Breast epithelium (tissue), 4 donors: ENCODE data around the gene KCNAB3. TPM values are rescaled to one million over a fixed set of nuclear protein-coding genes. Genes with fewer than 3 reads are reported as not detected.
A peak's percentile ranks its signal among the peaks of the same experiment; 100 is the strongest.

ENCODE experiments used
- DNase-seq, 2 donors: peaks; one replicate each; pipeline ENCODE4 v3.0.0-alpha.2; 2019; ENCODE audit warnings: low spot score in 2 of 2
- H3K27ac ChIP-seq, 2 donors: fragments of 200-600 bp; sonication (generic) in 1 of 2; one replicate each; pipeline ENCODE4 v1.5.1; 2016 to 2019; ENCODE audit warnings: mild to moderate bottlenecking in 1 of 2
- H3K27me3 ChIP-seq, 2 donors: fragments of 200-600 bp; sonication (generic) in 1 of 2; one replicate each; pipeline versions ENCODE4 v1.5.1 to v1.6.0; 2017 to 2019; ENCODE audit warnings: control low read depth in 1 of 2, mild to moderate bottlenecking in 1 of 2
- H3K36me3 ChIP-seq: fragments of 200-600 bp; one replicate; pipeline ENCODE4 v1.5.1; 2019
- H3K4me1 ChIP-seq, 2 donors: fragments of 200-600 bp; sonication (generic); one replicate each; pipeline ENCODE4 v1.5.1; 2016 to 2019; ENCODE audit warnings: control low read depth in 1 of 2
- H3K4me3 ChIP-seq, 3 donors: fragments of 200-600 bp; sonication (generic); 1 replicate in 2 of 3; 2 replicates in 1 of 3; pipeline ENCODE4 v1.5.1; 2016 to 2019; ENCODE audit warnings: mild to moderate bottlenecking in 3 of 3, moderate library complexity in 2 of 3
- H3K9me3 ChIP-seq, 2 donors: fragments of 200-600 bp; sonication (generic) in 1 of 2; one replicate each; pipeline ENCODE4 v1.5.1; 2016 to 2019; ENCODE audit warnings: control low read depth in 1 of 2
- POLR2A ChIP-seq: fragments of 450-650 bp; IDR thresholded peaks from one replicate; pipeline ENCODE4 v1.6.1; 2016; ENCODE audit warnings: antibody characterized with exemption, mild to moderate bottlenecking, moderate library complexity
- POLR2AphosphoS5 ChIP-seq, 3 donors: sonication (generic); formaldehyde crosslinking; IDR thresholded peaks; one replicate each; pipeline ENCODE4 v1.6.1; 2017; ENCODE audit warnings: antibody characterized with exemption in 3 of 3
- intact Hi-C: fragments of 100-400 bp; cut with DNase I; formaldehyde crosslinking; loops from one replicate; pipeline ENCODE4 v1.15.1; 2023; ENCODE audit warnings: low total_unique reads
- total RNA-seq, 3 donors: library from RNA; depleted of rRNA; stranded (reverse); fragments of >200 nt; gene quantifications; one replicate each; pipeline ENCODE4 v1.1.0, GENCODE V29; 2016
- TF ChIP-seq, protein P1 (sequence below), 3 donors: fragments of 450-650 bp; IDR thresholded peaks; one replicate each; pipeline ENCODE4 v1.5.1; 2016 to 2017; ENCODE audit warnings: antibody characterized with exemption in 3 of 3, mild to moderate bottlenecking in 3 of 3, moderate library complexity in 3 of 3

KCNAB3 gene
- total RNA-seq, 3 donors from 2014 or later = 0.48 to 1.5 (median 1.3) TPM

DNA sequence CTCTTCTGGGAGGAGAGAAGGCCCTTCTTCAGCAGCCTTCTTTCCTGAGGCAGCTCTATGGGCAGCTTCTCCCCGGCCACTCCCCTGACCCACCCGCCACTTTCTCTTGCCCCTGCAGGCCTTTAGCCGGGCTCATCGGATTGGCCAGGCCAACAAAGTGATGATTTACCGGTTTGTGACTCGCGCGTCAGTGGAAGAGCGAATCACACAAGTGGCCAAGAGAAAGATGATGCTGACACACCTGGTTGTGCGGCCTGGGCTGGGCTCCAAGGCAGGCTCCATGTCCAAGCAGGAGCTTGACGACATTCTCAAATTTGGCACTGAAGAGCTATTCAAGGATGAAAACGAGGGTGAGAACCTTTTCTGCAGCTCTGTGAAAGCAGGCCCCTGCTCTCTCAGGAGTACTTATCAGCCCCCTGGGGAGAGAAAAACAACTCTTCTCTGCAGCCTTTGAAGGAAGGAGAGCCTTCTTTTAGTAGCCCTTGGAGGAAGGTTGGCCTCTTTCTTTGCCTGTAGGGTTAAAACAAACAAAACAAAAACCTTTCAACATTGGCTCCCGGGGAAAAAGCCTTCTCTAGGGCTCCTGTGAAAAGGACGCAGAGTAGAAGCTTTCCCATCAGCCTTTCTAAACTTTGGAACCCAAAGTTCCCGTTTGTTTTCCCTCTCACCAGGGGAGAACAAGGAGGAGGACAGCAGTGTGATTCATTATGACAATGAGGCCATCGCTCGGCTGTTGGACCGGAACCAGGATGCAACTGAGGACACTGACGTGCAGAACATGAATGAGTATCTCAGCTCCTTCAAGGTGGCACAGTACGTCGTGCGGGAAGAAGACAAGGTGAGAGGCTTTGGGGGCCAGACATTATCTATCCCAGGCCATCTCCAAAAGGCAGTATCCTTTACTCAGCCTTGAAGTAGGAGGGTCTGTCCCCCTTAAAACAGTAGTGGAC is 26.2 kb downstream of the KCNAB3 start:
- DNase-seq = no peak
- Histone ChIP-seq H3K27me3 (no peaks in the 10 kb centered on the region), H3K9me3 (no peaks in the 10 kb centered on the region), H3K4me3 (no peak overlapping the region), H3K36me3 (peaks cover 7% of the 10 kb centered on the region), H3K4me1 (no peaks in the 10 kb centered on the region), H3K27ac (no peak overlapping the region)
- TF ChIP-seq POLR2A (no peak), POLR2AphosphoS5 (IDR thresholded peaks at IDR 0.05) (no peak)
- TF ChIP-seq, protein P1, sequence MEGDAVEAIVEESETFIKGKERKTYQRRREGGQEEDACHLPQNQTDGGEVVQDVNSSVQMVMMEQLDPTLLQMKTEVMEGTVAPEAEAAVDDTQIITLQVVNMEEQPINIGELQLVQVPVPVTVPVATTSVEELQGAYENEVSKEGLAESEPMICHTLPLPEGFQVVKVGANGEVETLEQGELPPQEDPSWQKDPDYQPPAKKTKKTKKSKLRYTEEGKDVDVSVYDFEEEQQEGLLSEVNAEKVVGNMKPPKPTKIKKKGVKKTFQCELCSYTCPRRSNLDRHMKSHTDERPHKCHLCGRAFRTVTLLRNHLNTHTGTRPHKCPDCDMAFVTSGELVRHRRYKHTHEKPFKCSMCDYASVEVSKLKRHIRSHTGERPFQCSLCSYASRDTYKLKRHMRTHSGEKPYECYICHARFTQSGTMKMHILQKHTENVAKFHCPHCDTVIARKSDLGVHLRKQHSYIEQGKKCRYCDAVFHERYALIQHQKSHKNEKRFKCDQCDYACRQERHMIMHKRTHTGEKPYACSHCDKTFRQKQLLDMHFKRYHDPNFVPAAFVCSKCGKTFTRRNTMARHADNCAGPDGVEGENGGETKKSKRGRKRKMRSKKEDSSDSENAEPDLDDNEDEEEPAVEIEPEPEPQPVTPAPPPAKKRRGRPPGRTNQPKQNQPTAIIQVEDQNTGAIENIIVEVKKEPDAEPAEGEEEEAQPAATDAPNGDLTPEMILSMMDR (IDR thresholded peaks at IDR 0.05) = no peak
- intact Hi-C loops = no loop called here

DNA sequence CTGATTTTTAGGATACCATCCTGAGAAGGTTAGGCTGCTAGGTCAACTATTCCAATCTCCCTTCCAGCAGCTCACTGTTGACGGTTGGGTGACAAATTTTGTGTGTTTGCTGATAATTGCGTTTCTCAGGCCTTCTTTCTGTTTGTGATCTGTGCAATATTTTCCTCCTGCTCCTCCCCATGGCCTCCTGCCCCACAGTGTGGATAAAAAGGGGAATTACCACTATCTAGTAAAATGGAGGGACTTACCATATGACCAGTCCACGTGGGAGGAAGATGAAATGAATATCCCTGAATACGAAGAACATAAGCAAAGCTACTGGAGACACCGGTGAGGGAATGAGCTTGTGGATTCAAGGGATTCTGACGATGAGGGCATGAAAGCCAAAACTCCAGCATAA is 31.9 kb downstream of the KCNAB3 start:
- H3K27ac ChIP-seq = no peak overlapping the region
- H3K4me1 ChIP-seq = no peaks in the 10 kb centered on the region
- intact Hi-C loops = loop anchor here (1.0 kb wide), 1 partner anchor 49 kb away; no protein-coding TSS in a partner anchor
- no peaks in the 10 kb centered on the region for H3K27me3 ChIP-seq
- peaks cover 7% of the 10 kb centered on the region for H3K36me3 ChIP-seq
- no peak overlapping the region for H3K4me3 ChIP-seq
- no peaks in the 10 kb centered on the region for H3K9me3 ChIP-seq
- DNase-seq = no peak
- TF ChIP-seq, protein P1 (IDR thresholded peaks at IDR 0.05) = peak in 2 of 3 donors; percentile 44 to 67
- TF ChIP-seq POLR2A (no peak), POLR2AphosphoS5 (IDR thresholded peaks at IDR 0.05) (no peak)

DNA sequence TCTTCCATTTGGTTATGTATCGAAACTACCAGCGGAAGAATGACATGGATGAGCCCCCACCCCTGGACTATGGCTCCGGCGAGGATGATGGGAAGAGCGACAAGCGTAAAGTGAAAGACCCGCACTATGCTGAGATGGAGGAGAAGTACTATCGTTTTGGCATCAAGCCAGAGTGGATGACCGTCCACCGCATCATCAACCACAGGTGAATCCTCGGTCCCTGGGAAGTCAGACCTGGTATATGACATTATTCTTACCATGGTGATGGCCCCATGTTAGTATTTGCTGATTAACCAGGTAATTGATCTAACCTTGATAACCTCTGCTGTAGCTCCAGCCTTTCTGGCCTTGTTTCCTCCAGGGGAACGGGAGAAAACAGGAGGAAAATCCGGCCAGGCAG is 32.6 kb downstream of the KCNAB3 start:
- DNase-seq = no peak
- Histone ChIP-seq H3K27ac (no peak overlapping the region), H3K36me3 (peaks cover 7% of the 10 kb centered on the region), H3K27me3 (no peaks in the 10 kb centered on the region), H3K4me1 (no peaks in the 10 kb centered on the region), H3K4me3 (no peak overlapping the region), H3K9me3 (no peaks in the 10 kb centered on the region)
- TF ChIP-seq POLR2AphosphoS5 (IDR thresholded peaks at IDR 0.05) = no peak
- TF ChIP-seq, protein P1 (IDR thresholded peaks at IDR 0.05) = no peak
- intact Hi-C loops = no loop called here

DNA sequence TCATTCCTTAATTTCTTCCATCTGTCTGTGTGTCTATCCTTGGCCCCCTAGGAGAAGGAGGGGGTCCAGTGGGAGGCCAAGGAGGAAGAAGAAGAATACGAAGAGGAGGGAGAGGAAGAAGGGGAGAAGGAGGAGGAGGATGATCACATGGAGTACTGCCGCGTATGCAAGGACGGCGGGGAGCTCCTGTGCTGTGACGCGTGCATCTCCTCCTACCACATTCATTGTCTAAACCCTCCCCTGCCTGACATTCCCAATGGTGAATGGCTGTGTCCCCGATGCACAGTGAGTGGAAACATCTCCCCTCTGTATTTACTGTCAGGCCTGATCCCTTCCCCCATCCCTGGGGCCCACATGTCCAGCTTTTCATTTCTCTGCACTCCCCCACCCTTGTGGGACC is 34.8 kb downstream of the KCNAB3 start:
- Histone ChIP-seq H3K27ac (no peak overlapping the region), H3K4me1 (peaks cover 0 to 2% of the 10 kb centered on the region in 2 donors), H3K36me3 (no peaks in the 10 kb centered on the region), H3K27me3 (no peaks in the 10 kb centered on the region), H3K9me3 (no peaks in the 10 kb centered on the region), H3K4me3 (no peak overlapping the region)
- TF ChIP-seq, protein P1 (IDR thresholded peaks at IDR 0.05) = no peak
- no peak for TF ChIP-seq POLR2AphosphoS5 (IDR thresholded peaks at IDR 0.05)
- no peak for TF ChIP-seq POLR2A
- intact Hi-C loops = no loop called here
- DNase-seq = no peak

DNA sequence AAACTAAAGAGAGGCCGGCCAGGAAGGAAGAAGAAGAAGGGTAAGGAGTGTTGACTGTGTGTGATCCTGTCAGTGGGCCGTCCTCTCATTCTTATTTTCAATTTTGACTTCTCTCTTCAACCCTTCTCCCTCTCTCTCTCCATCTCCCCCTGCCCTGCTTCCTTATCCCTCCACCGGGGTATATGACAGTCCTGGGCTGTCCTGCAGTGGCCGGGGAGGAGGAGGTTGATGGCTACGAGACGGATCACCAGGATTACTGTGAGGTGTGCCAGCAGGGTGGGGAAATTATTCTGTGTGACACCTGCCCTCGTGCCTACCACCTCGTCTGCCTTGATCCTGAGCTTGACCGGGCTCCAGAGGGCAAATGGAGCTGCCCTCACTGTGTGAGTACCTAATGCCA is 35.4 kb downstream of the KCNAB3 start:
- intact Hi-C loops = no loop called here
- TF ChIP-seq, protein P1 (IDR thresholded peaks at IDR 0.05) = no peak
- TF ChIP-seq POLR2A (no peak), POLR2AphosphoS5 (IDR thresholded peaks at IDR 0.05) (no peak)
- H3K36me3 ChIP-seq = no peaks in the 10 kb centered on the region

More for the DNA sequence above, 35.4 kb downstream of the KCNAB3 start:
- Histone ChIP-seq H3K27me3 (no peaks in the 10 kb centered on the region), H3K4me3 (no peak overlapping the region), H3K9me3 (no peaks in the 10 kb centered on the region), H3K4me1 (peaks cover 0 to 4% of the 10 kb centered on the region in 2 donors), H3K27ac (no peak overlapping the region)
- no peak for DNase-seq
